ENCODE data around the gene PRR14. TPM values are rescaled to one million over a fixed set of nuclear protein-coding genes. Genes with fewer than 3 reads are reported as not detected.
A peak's percentile ranks its signal among the peaks of the same experiment; 100 is the strongest.

The PRR14 gene
- total and polyA plus RNA-seq, 2 of the 4 experiments (the other 2 are of a cell fraction), result 1.4 to 11.9 TPM

DNA sequence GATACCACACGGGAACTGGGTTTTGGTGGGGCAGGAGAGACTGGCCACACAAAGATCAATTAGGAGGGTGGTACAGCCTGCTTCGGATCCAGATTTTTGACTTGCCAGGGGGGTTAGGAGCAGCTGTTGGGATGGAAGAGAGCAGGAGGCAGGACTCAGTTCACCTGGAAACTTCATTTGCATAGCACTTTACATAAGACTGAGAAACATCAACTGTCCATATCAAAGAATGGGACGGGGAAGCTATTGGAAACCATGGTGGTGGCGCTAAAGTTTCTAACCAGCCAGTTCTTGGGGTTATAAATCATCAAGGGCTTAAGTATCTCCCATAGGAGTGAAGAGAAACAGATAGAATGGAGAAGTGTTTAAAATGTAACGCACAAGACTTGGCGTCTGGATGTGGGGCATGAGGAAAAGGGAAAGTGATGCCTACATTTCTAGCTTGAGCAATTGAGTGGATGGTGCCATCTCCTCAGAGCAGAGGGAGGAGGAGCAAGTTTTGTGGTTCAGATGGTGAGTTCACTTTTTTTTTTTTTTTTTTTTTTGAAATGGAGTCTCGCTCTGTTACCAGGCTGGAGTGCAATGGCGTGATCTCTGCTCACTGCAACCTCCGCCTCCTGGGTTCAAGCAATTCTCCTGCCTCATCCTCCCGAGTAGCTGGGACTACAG lies 41.8 kb downstream of the PRR14 start:
- no peak overlapping the region for H2BK15ac ChIP-seq (ENCODE audit: low read depth, low read length)
- no peaks in the 10 kb centered on the region for H3K9me3 ChIP-seq (ENCODE audit: control insufficient read depth, insufficient read depth, low read length)
- no peak overlapping the region for H3K9ac ChIP-seq (ENCODE audit: low read depth, low read length)
- TF ChIP-seq RCOR1 (IDR thresholded peaks at IDR 0.05; ENCODE audit: insufficient replicate concordance, low read length) (no peak), FOS (IDR thresholded peaks at IDR 0.05; ENCODE audit: low read depth, low read length) (no peak), MAZ (IDR thresholded peaks at IDR 0.05; ENCODE audit: borderline replicate concordance, low read depth, low read length) (no peak), CEBPB (IDR thresholded peaks at IDR 0.05; ENCODE audit: low read depth, low read length) (no peak), NFE2L2 (IDR thresholded peaks at IDR 0.05; ENCODE audit: low read depth, low read length) (no peak)
- TF ChIP-seq, protein P1, sequence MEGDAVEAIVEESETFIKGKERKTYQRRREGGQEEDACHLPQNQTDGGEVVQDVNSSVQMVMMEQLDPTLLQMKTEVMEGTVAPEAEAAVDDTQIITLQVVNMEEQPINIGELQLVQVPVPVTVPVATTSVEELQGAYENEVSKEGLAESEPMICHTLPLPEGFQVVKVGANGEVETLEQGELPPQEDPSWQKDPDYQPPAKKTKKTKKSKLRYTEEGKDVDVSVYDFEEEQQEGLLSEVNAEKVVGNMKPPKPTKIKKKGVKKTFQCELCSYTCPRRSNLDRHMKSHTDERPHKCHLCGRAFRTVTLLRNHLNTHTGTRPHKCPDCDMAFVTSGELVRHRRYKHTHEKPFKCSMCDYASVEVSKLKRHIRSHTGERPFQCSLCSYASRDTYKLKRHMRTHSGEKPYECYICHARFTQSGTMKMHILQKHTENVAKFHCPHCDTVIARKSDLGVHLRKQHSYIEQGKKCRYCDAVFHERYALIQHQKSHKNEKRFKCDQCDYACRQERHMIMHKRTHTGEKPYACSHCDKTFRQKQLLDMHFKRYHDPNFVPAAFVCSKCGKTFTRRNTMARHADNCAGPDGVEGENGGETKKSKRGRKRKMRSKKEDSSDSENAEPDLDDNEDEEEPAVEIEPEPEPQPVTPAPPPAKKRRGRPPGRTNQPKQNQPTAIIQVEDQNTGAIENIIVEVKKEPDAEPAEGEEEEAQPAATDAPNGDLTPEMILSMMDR (conservative IDR thresholded peaks at IDR 0.05; ENCODE audit: low read depth, low read length), result no peak
- TF ChIP-seq, protein P2, sequence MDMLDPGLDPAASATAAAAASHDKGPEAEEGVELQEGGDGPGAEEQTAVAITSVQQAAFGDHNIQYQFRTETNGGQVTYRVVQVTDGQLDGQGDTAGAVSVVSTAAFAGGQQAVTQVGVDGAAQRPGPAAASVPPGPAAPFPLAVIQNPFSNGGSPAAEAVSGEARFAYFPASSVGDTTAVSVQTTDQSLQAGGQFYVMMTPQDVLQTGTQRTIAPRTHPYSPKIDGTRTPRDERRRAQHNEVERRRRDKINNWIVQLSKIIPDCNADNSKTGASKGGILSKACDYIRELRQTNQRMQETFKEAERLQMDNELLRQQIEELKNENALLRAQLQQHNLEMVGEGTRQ (IDR thresholded peaks at IDR 0.05; ENCODE audit: low read depth, low read length), result no peak
- H3K4me1 ChIP-seq (ENCODE audit: control insufficient read depth, insufficient read depth, low read length), result peaks cover 3% of the 10 kb centered on the region; the same call in 1 of the 2 replicates
- no peak overlapping the region for H2AK9ac ChIP-seq (replicated peaks; ENCODE audit: low read depth, low read length, poor library complexity)
- no peak overlapping the region for H3K23ac ChIP-seq (ENCODE audit: low read depth, low read length)
- 0 out of 2 replicates have a peak, but pooled peaks cover 2% of the 10 kb centered on the region for H3K27me3 ChIP-seq (ENCODE audit: control insufficient read depth, insufficient read depth, low read length)
- no peak overlapping the region for H4K5ac ChIP-seq (ENCODE audit: low read depth, low read length)
- no peak overlapping the region for H2BK120ac ChIP-seq (ENCODE audit: low read depth, low read length)
- H3K36me3 ChIP-seq (ENCODE audit: control insufficient read depth, insufficient read depth, low read length), result no peaks in the 10 kb centered on the region
- H2BK20ac ChIP-seq (ENCODE audit: low read depth, low read length), result no peak overlapping the region
- intact Hi-C loops (cut with micrococcal nuclease) (no loop called here), dilution Hi-C loops (cut with HindIII; ENCODE audit: low sequenced_read_pairs, unreplicated experiment) (no loop called here), in situ Hi-C loops (cut with MboI; ENCODE audit: low sequenced_read_pairs) (no loop called here)
- CTCF ChIA-PET, result no interaction called here
- no peak overlapping the region for H3K4me3 ChIP-seq (ENCODE audit: insufficient read depth, low read depth, low read length)
- H3K18ac ChIP-seq (ENCODE audit: low read depth, low read length), result no peak overlapping the region
- no peak overlapping the region for H4K8ac ChIP-seq (ENCODE audit: low read depth in 2 of 2, low read length in 2 of 2)
- H3K9me1 ChIP-seq (ENCODE audit: insufficient read depth, low read length), result peaks cover 7% of the 10 kb centered on the region; the same call in 1 of the 2 replicates
- H3K14ac ChIP-seq (replicated peaks; ENCODE audit: low read depth, low read length), result no peak overlapping the region
- H4K20me1 ChIP-seq (ENCODE audit: insufficient read depth, low read length), result no peaks in the 10 kb centered on the region
- POLR2A ChIA-PET (ENCODE audit: unreplicated experiment), result no interaction called here
- DNase-seq (no peak), ATAC-seq (ENCODE audit: low read depth) (no peak)
- no TSS peak for BruUV-seq (replicated peaks)
- H3K79me1 ChIP-seq (ENCODE audit: low read depth in 1 of 2, low read length in 2 of 2), result peaks cover 3 to 7% of the 10 kb centered on the region in 2 experiments; a peak in 3 of 4 replicates
- no peak overlapping the region for H3K4ac ChIP-seq (ENCODE audit: low read depth, low read length)
- no peak overlapping the region for H2BK5ac ChIP-seq (ENCODE audit: low read depth, low read length, poor library complexity, severe bottlenecking)
- 26% methylated on average over 3 of the region's 10 CpGs; no CpG with 5 or more reads in 1 of the 2 experiments for whole genome bisulfite sequencing, 2 experiments (ENCODE audit: extremely low coverage in 2 of 2, insufficient read length in 1 of 2)
- no peak overlapping the region for H4K91ac ChIP-seq (ENCODE audit: insufficient read depth, low read depth, low read length)
- peak overlapping the region; percentile 54 for H2AFZ ChIP-seq (replicated peaks; ENCODE audit: low read length, poor library complexity)
- no peak overlapping the region for H3K27ac ChIP-seq (ENCODE audit: insufficient read depth, low read length)
- H2AK5ac ChIP-seq (ENCODE audit: low read depth, low read length), result no peak overlapping the region
- no peak overlapping the region for H3K56ac ChIP-seq (ENCODE audit: extremely low read depth, insufficient read depth, low read length)
- H3K4me2 ChIP-seq (ENCODE audit: low read depth, low read length), result no peak overlapping the region
